ENCODE measurements around the gene PHKB.

- TF ChIP-seq EZH2 (IDR thresholded peaks at IDR 0.05; ENCODE audit: insufficient read depth, poor library complexity, severe bottlenecking), result no peak
- no peak for TF ChIP-seq EZH2phosphoT487 (IDR thresholded peaks at IDR 0.05; ENCODE audit: insufficient read depth, low read depth)
These were observed 149.9 kb downstream of the PHKB start for GRCh38 chr16:47611042-47611441.

Measured in GM23248 (cell line).